GM10248 (cell line): ENCODE data around the gene RAMACL.

Experiments
- CTCF ChIA-PET: fragments of 300-600 bp; sonication (Branson Sonifier 250); formaldehyde crosslinking; extraction: SDS; loops from one replicate; lab custom pipeline; 2021; ENCODE audit warnings: antibody characterized with exemption; lab: Yijun Ruan, JAX
- POLR2A ChIA-PET: fragments of 350-650 bp; sonication (Branson Sonifier 250); formaldehyde crosslinking; extraction: SDS; loops from one replicate; lab custom pipeline; 2020; ENCODE audit warnings: antibody characterized with exemption; lab: Yijun Ruan, JAX
- DNase-seq: peaks from one replicate; pipeline ENCODE4 v3.0.0; 2012; ENCODE audit errors: extremely low spot score
- TF ChIP-seq, protein P1 (sequence below): IDR thresholded peaks from 2 replicates; pipeline ENCODE4 v1.5.1; 2012; ENCODE audit warnings: mild to moderate bottlenecking, low read depth; ENCODE audit errors: extremely low read depth, missing control alignments, control extremely low read depth

Gene RAMACL

DNA sequence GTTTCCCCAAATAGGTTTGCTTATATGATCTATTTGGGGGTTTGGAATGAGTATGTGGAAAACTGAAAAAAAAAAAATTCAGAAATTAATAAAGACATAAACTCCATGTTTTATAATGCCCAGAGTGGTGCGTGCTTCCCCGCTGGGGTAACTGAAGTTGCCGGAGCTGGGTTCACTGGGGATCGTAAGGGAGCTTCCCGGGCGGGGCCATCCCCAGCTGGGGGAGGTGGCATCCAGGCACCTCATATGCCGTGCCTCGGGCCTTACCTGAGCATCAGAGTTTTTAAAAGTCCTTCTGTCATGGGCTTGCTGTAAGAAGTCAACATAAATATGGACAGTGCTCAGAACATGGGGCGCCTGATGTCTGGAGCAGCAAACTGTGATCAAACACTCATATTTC lies 17.9 kb upstream of the RAMACL start:
- ChIA-PET POLR2A (no interaction called here), CTCF (interaction anchor here (0.8 to 1.8 kb wide), 3 partner anchors 9 to 63 kb away, joined by 3 to 7 read pairs (median 4); no protein-coding TSS in a partner anchor)
- DNase-seq = no peak
- TF ChIP-seq, protein P1, sequence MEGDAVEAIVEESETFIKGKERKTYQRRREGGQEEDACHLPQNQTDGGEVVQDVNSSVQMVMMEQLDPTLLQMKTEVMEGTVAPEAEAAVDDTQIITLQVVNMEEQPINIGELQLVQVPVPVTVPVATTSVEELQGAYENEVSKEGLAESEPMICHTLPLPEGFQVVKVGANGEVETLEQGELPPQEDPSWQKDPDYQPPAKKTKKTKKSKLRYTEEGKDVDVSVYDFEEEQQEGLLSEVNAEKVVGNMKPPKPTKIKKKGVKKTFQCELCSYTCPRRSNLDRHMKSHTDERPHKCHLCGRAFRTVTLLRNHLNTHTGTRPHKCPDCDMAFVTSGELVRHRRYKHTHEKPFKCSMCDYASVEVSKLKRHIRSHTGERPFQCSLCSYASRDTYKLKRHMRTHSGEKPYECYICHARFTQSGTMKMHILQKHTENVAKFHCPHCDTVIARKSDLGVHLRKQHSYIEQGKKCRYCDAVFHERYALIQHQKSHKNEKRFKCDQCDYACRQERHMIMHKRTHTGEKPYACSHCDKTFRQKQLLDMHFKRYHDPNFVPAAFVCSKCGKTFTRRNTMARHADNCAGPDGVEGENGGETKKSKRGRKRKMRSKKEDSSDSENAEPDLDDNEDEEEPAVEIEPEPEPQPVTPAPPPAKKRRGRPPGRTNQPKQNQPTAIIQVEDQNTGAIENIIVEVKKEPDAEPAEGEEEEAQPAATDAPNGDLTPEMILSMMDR = no peak

DNA sequence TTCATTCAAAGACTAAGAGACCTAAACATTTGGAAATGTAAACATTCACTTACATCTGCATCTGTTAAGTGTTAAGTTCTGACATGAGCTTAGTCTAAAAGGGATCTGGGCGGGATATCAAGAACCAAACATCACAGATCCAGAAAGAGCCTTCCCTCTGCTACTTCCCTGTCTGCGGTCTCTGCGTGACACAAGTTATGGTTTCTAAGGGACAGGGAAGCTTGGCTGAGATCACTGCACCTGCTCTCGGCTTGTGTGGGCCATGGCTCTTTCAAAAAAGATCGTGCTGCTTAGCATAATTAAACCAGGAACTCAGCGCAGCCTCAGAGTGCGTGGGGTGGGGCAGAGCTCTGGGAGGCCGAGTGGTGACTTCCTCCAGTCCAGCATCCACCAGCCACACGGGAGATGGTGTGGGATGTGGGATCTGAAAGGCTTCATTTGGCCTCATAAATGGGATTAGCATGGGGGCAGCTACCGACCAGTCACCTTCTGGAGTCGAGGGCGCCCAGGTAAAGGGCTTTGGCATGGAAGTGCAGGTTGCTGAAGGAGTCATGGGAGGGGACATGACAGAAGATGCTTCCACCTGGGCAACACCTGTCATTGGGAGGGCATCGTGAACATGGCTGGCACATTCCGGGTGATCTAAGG lies 16.7 kb upstream of the RAMACL start:
- ChIA-PET CTCF (interaction anchor here (1.1 to 1.8 kb wide), 3 partner anchors 10 to 23 kb away, joined by 3 to 7 read pairs (median 4); no protein-coding TSS in a partner anchor), POLR2A (no interaction called here)
- TF ChIP-seq, protein P1 = no peak
- no peak for DNase-seq

DNA sequence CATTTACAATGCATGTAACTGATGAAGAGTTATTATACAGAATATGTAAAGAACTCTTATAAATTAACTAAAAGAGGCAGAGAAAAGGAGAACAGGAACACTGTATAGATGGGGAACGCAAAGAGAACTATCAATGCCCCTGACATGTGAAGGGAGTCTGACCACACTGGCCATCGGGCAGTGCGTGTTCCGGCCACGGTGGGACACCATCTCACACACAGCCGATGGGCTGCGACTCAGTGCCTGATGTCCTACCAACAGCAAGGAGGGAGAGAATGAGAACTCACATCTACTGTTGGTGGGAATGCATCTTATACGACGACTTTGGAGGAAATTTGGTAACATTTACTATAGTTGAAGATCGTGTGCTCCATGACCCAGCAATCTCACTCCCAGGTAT lies 15.5 kb upstream of the RAMACL start:
- CTCF ChIA-PET = interaction anchor here (3.1 kb wide), 1 partner anchor 11 kb away, joined by 11 read pairs; no protein-coding TSS in a partner anchor
- no peak for DNase-seq
- TF ChIP-seq, protein P1 = no peak
- POLR2A ChIA-PET = no interaction called here

- DNase-seq = no peak
- CTCF ChIA-PET = interaction anchor here (1.6 to 3.1 kb wide), 2 partner anchors 12 to 22 kb away, joined by 3 to 11 read pairs; no protein-coding TSS in a partner anchor
- POLR2A ChIA-PET = no interaction called here
- TF ChIP-seq, protein P1 = no peak
Observed at GRCh38 chr6:166600931-166601330, 14.5 kb upstream of the RAMACL start.

DNA sequence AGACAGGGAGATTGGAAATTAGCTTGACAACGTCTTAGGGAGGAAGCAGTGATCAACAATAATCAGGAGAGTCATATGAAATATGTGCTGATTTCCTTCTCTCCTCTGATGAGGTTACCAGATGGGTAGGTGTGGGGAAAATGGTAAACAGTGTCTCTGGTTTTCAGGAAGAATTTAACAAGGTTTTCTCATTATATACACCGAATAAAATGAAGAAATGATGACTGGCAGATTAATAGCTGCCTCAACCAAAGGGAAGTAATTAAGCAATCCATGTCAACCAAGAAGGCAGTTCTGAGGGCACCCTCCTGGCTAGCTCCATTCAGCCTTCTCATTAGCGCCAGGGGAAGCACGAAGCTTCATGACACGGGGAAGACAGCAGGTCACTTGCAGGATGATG lies 12.7 kb upstream of the RAMACL start:
- ChIA-PET CTCF (interaction anchor here (0.9 to 3.1 kb wide), 2 partner anchors 10 to 14 kb away, joined by 3 to 11 read pairs; no protein-coding TSS in a partner anchor), POLR2A (no interaction called here)
- TF ChIP-seq, protein P1 = no peak
- no peak for DNase-seq

DNA sequence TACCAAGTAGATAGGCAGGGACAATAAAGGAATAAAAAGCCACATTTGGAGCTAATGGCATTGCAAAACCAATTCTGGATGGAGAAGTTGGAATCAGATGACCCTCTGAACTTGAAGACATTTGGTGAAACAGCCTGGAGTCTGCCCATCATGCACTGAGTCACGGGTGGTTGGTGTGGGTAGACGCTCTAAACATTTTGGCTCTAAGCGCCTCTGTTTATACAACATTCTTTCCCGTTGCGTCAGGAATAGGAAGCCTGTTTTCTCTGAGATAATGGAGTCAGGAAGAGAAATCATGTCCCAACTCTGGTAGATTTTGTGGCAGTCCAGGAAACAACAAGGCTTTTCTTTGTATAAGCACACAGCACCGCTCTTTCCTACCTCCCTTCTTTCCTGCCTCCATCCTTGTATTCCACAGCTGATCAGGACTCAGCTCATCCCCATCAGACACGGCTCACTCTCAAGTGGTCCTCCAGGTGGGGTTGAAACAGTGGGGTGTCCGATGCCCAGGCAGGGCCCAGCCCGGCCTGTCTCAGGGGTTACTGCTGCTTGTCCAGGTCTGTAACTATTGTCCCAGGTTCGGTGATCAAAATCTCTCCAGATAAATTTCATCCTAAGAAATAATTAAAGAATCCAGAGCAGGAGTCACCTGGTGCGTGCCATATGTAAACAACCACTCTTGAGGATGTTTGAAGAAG lies 12.1 kb upstream of the RAMACL start:
- TF ChIP-seq, protein P1 = no peak
- no peak for DNase-seq
- ChIA-PET CTCF (interaction anchor here (3.1 kb wide), 1 partner anchor 14 kb away, joined by 11 read pairs; no protein-coding TSS in a partner anchor), POLR2A (interaction anchor here (0.6 kb wide), 1 partner anchor 67 kb away, joined by 3 read pairs; no protein-coding TSS in a partner anchor)
